Measurements from ENCODE around the gene RRM1. TPM values are rescaled to one million over a fixed set of nuclear protein-coding genes. Genes with fewer than 3 reads are reported as not detected.
"Not testable (repeated sequence)": the region's sequence is repeated elsewhere in the genome, so short reads cannot be mapped to it uniquely, and the experiment has no call there.

The RRM1 gene
- total RNA-seq, 1 donor from 2014 or later, result 44.0 TPM

- Histone ChIP-seq H3K36me3 (ENCODE audit: control insufficient read depth, insufficient read depth, low read length) (no peaks in the 10 kb centered on the region), H3K4me3 (ENCODE audit: low read depth, low read length) (no peak overlapping the region), H3K27me3 (ENCODE audit: control insufficient read depth, insufficient read depth, low read length) (no peaks in the 10 kb centered on the region)
- FAIRE-seq, result no peak
- no peak for TF ChIP-seq CTCF (IDR thresholded peaks at IDR 0.05; ENCODE audit: insufficient read depth, low read length, severe bottlenecking)
- no peak for DNase-seq (ENCODE audit: low read depth)
Observed at GRCh38 chr11:4164884-4165590, 70.4 kb downstream of the RRM1 start.

DNA sequence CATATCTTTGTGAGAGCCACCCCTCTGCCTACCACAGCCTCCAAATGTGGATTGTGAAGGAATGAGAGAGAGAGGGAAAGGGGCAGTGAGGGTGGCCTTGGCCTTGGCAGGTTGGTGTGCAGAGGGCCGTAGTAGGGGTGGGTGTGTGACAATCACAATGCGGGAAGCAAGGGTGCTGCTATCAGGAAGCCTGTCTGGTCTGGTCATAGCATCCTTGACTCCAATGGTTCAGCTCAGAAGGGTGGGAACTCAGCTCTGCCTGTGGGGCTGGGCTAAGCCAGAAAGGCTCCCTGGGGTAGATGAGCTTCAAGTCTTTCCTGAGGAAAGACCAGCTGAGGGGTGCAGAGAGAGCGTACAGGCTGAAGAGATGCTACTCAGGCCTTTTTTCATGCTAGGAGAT lies 72.7 kb downstream of the RRM1 start:
- H3K4me3 ChIP-seq (ENCODE audit: low read depth, low read length), result no peak overlapping the region
- no peaks in the 10 kb centered on the region for H3K36me3 ChIP-seq (ENCODE audit: control insufficient read depth, insufficient read depth, low read length)
- DNase-seq (ENCODE audit: low read depth) (no peak), FAIRE-seq (no peak)
- TF ChIP-seq CTCF (IDR thresholded peaks at IDR 0.05; ENCODE audit: insufficient read depth, low read length, severe bottlenecking), result no peak
- H3K27me3 ChIP-seq (ENCODE audit: control insufficient read depth, insufficient read depth, low read length), result no peaks in the 10 kb centered on the region

DNA sequence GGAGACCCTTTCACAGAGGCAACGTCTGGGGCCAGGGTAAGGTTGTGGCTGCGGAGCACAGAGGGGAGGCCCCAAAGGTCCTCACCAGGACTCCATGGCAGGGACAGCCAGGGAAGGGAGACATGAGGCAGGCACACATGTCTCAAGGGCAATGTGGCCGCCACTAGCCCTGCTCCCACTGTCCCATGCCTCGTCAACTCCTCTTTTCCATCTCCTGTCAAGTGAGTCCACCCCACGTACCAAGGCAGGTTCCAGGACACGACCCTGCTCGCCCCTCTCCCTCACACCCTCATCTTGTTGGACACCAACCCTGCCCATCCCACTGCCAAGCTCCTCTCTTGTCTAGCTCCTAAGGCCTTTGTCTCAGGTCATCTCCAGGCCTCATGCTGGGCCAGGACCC lies 73.2 kb downstream of the RRM1 start:
- Histone ChIP-seq H3K36me3 (ENCODE audit: control insufficient read depth, insufficient read depth, low read length) (no peaks in the 10 kb centered on the region), H3K4me3 (ENCODE audit: low read depth, low read length) (no peak overlapping the region), H3K27me3 (ENCODE audit: control insufficient read depth, insufficient read depth, low read length) (no peaks in the 10 kb centered on the region)
- no peak for FAIRE-seq
- no peak for TF ChIP-seq CTCF (IDR thresholded peaks at IDR 0.05; ENCODE audit: insufficient read depth, low read length, severe bottlenecking)
- no peak for DNase-seq (ENCODE audit: low read depth)

DNA sequence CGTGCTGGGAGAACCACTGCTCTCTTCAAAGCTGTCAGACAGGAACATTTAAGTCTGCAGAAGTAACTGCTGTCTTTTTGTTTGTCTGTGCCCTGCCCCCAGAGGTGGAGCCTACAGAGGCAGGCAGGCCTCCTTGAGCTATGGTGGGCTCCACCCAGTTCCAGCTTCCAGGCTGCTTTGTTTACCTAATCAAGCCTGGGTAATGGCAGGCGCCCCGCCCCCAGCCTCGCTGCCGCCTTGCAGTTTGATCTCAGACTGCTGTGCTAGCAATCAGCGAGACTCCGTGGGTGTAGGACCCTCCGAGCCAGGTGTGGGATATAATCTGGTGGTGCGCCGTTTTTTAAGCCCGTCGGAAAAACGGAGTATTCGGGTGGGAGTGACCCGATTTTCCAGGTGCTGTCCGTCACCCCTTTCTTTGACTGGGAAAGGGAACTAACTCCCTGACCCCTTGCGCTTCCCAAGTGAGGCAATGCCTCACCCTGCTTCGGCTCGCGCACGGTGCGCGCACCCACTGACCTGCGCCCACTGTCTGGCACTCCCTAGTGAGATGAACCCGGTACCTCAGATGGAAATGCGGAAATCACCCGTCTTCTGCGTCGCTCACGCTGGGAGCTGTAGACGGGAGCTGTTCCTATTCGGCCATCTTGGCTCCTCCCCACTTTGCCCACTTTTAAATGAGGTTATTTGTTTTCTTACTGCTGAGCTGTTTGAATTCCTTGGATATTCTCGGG lies 81.2 kb downstream of the RRM1 start:
- DNase-seq (ENCODE audit: low read depth); H3K4me3 ChIP-seq (ENCODE audit: low read depth, low read length); H3K27me3 ChIP-seq (ENCODE audit: control insufficient read depth, insufficient read depth, low read length); FAIRE-seq; H3K36me3 ChIP-seq (ENCODE audit: control insufficient read depth, insufficient read depth, low read length): not testable (repeated sequence)

- TF ChIP-seq CTCF (IDR thresholded peaks at IDR 0.05; ENCODE audit: insufficient read depth, low read length, severe bottlenecking), result no peak
- DNase-seq (ENCODE audit: low read depth) (no peak), FAIRE-seq (no peak)
- Histone ChIP-seq H3K27me3 (ENCODE audit: control insufficient read depth, insufficient read depth, low read length) (no peaks in the 10 kb centered on the region), H3K36me3 (ENCODE audit: control insufficient read depth, insufficient read depth, low read length) (no peaks in the 10 kb centered on the region), H3K4me3 (ENCODE audit: low read depth, low read length) (no peak overlapping the region)
Observed at GRCh38 chr11:4178813-4179662, 84.4 kb downstream of the RRM1 start.

Measured in bronchial epithelial cell (primary cell).